Heart right ventricle (tissue), 16 donors: ENCODE data around the gene IGF2R. TPM values are rescaled to one million over a fixed set of nuclear protein-coding genes. Genes with fewer than 3 reads are reported as not detected.

ENCODE experiments used
- ATAC-seq, 8 donors: fragments of 200-7000 bp; cut with Tn5 transposase; one replicate each; pipeline ENCODE4 v1.9.1; 2020; ENCODE audit warnings: mild to moderate bottlenecking in 8 of 8, moderate library complexity in 8 of 8, moderate number of reproducible peaks in 1 of 8
- DNase-seq, 2 donors: peaks; one replicate each; pipeline ENCODE4 v3.0.0-alpha.2; 2020
- H3K27ac ChIP-seq, 10 donors: fragments of 200-600 bp; sonication (generic) in 2 of 10; one replicate each; pipeline versions ENCODE4 v1.5.0 to v1.8.0; 2020 to 2022; ENCODE audit warnings: mild to moderate bottlenecking in 3 of 10
- H3K27me3 ChIP-seq, 7 donors: fragments of 200-600 bp; one replicate each; pipeline ENCODE4 v1.8.0; 2021 to 2022; ENCODE audit warnings: mild to moderate bottlenecking in 2 of 7
- H3K36me3 ChIP-seq, 9 donors: fragments of 200-600 bp; sonication (generic) in 1 of 9; one replicate each; pipeline versions ENCODE4 v1.5.0 to v1.8.0; 2020 to 2022; ENCODE audit warnings: mild to moderate bottlenecking in 2 of 9
- H3K4me1 ChIP-seq, 9 donors: fragments of 200-600 bp; sonication (generic) in 1 of 9; one replicate each; pipeline versions ENCODE4 v1.5.0 to v1.8.0; 2020 to 2022; ENCODE audit warnings: mild to moderate bottlenecking in 4 of 9
- H3K4me3 ChIP-seq, 10 donors: fragments of 200-600 bp; sonication (generic) in 2 of 10; one replicate each; pipeline versions ENCODE4 v1.5.0 to v1.8.0; 2020 to 2022; ENCODE audit warnings: mild to moderate bottlenecking in 7 of 10, moderate library complexity in 2 of 10
- H3K9me3 ChIP-seq, 11 donors: fragments of 200-600 bp in 10 of 11; sonication (generic) in 2 of 11; one replicate each; pipeline versions ENCODE4 v1.5.0 to v1.8.0; 2013 to 2022; ENCODE audit warnings: mild to moderate bottlenecking in 2 of 11, control low read depth in 1 of 11, moderate library complexity in 1 of 11
- WGBS, 2 donors: extraction: QIAGEN DNeasy Blood & Tissue Kit; methylation state at CpG; one replicate each; pipeline ENCODE4 v1.1.7; 2013; ENCODE audit warnings: inconsistent platforms in 1 of 2; 5-methylcytosine and 5-hydroxymethylcytosine counted together
- intact Hi-C, 10 donors: fragments of 100-400 bp; cut with DNase I; formaldehyde crosslinking; loops; one replicate each; pipeline versions ENCODE4 v1.11.1 to v1.14.2; 2022
- polyA plus RNA-seq, 2 donors: library from polyadenylated mRNA; stranded (reverse); fragments of 200-250 nt; gene quantifications; one replicate each; pipeline ENCODE4 v1.2.3, GENCODE V29; 2013
- total RNA-seq, 10 donors: library from RNA; stranded (reverse); fragmentation: NEBNext Ultra II Directional in 3 of 10; extraction: Animal tissue kit (Norgen Biotek cat#: 25700) in 3 of 10; gene quantifications; one replicate each; pipeline versions ENCODE4 v1.2.1 to v1.2.4, GENCODE V29; 2021 to 2023
- TF ChIP-seq, protein P1 (sequence below), 9 donors: fragments of 200-600 bp; sonication (generic) in 2 of 9; IDR thresholded peaks; one replicate each; pipeline versions ENCODE4 v1.5.0 to v1.8.0; 2021 to 2022; ENCODE audit warnings: antibody characterized with exemption in 9 of 9, mild to moderate bottlenecking in 5 of 9, moderate library complexity in 1 of 9
- donor health status: Arrhythmogenic right ventricular cardiomyopathy.
- donor health status: ischemic (EF 13 %, LVEDD 7.1; RV severe dilation, severe dysfunction).
- donor health status: healthy with polysubstance abuse.
- donor health status: DM: no; HTN: yes; CAD: no.
- donor health status: DM: no; HTN: no; CAD: no.
- donor health status: ischemic (EF 25% LVEDD 6.9; RV normal size, moderate dysfunction).
- donor health status: ischemic (EF 25% LVEDD 5.7; RV mildly dilated, moderate dysfunction).
- donor health status: healthy.
- donor health status: DM: yes; HTN: yes; CAD: no.
- donor health status: Ischemic cardiomyopathy.
- donor health status: ischemic (EF 35%, LVEDD 5.7; RV mildly dilated, moderate dysfunction).
- donor health status: nonischemic (EF 11% LVEDD 7.7; RV severe dilation, severe dysfunction).
- donor health status: DM: yes; HTN: yes; CAD: no.
- donor health status: PGD.
- donor health status: ischemic (EF 29% LVEDD 5.4; RV normal size, mild dysfunction).
- donor health status: nonischemic (EF 23%, LVEDD 6.1; RV moderate dilation, normal function).

IGF2R gene
- total and polyA plus RNA-seq, 12 donors = 13.7 to 95.6 (median 70.2) TPM

DNA sequence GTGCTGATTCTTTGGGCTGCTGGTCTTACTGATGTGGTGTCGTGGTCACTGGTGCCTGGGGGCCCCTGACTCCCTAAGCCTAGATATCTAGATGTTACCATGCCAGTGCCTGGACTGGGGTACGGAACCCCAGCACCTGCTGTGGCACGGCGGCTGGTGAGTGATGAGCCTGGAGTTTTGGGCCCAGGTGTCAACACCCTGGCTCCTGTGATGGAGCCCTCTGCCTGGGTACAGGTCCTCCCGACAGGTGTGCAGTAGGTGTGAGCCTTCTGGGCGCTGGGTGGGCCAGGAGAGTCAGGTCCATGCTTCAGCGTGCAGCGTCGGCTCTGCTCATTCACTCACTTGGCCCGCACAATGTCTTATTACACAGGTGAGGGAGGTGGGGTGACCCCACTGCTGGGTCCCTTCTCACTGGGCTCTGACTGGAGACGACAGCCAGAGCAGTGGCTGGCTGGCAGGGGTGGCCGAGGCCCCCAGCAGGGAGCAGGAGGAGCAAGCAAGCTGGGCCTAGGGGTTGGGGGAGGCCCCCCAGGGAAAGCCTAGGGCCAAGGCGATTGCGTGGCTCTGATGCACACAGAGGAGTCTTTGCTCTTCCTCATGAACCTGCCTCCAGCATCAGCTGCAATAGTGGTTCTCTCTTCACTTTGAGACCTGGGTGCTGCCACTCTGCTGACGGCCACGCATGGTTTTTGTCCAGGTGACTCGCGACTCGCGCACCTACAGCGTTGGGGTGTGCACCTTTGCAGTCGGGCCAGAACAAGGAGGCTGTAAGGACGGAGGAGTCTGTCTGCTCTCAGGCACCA, 110.2 kb downstream of the IGF2R start:
- H3K4me1 ChIP-seq = no peaks in the 10 kb centered on the region

DNA sequence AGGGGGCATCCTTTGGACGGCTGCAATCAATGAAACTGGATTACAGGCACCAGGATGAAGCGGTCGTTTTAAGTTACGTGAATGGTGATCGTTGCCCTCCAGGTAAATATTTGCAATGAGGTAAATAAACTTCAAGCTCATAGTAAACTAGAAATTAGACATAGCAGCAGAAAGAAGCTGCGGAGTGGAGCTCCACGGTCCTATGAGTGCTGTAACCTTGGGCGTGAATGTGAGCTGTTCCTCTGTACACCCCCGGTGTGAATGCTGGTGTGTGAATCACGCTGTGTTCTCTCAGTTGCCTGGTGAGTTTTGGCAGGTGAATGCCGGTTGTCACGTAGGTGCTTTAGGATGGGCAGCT, 110.8 kb downstream of the IGF2R start:
- WGBS, 2 donors = 98% methylated on average over 12 of the region's 12 CpGs
- intact Hi-C loops = loop anchor here in 2 of 10 donors (10.0 kb wide), 2 partner anchors 205 to 215 kb away; no protein-coding TSS in a partner anchor

More for the DNA sequence above, 110.2 kb downstream of the IGF2R start:
- Histone ChIP-seq H3K27ac (no peak overlapping the region), H3K9me3 (no peaks in the 10 kb centered on the region), H3K36me3 (peaks cover 0 to 100% (median 77%) of the 10 kb centered on the region in 9 donors), H3K27me3 (no peaks in the 10 kb centered on the region), H3K4me3 (no peak overlapping the region)
- TF ChIP-seq, protein P1, sequence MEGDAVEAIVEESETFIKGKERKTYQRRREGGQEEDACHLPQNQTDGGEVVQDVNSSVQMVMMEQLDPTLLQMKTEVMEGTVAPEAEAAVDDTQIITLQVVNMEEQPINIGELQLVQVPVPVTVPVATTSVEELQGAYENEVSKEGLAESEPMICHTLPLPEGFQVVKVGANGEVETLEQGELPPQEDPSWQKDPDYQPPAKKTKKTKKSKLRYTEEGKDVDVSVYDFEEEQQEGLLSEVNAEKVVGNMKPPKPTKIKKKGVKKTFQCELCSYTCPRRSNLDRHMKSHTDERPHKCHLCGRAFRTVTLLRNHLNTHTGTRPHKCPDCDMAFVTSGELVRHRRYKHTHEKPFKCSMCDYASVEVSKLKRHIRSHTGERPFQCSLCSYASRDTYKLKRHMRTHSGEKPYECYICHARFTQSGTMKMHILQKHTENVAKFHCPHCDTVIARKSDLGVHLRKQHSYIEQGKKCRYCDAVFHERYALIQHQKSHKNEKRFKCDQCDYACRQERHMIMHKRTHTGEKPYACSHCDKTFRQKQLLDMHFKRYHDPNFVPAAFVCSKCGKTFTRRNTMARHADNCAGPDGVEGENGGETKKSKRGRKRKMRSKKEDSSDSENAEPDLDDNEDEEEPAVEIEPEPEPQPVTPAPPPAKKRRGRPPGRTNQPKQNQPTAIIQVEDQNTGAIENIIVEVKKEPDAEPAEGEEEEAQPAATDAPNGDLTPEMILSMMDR (IDR thresholded peaks at IDR 0.05) = no peak
- 98% methylated on average over 23 of the region's 23 CpGs for WGBS, 2 donors
- DNase-seq = no peak
- intact Hi-C loops = loop anchor here in 2 of 10 donors (10.0 kb wide), 2 partner anchors 204 to 214 kb away; no protein-coding TSS in a partner anchor
- peak in 1 of 8 donors; percentile 22 for ATAC-seq

DNA sequence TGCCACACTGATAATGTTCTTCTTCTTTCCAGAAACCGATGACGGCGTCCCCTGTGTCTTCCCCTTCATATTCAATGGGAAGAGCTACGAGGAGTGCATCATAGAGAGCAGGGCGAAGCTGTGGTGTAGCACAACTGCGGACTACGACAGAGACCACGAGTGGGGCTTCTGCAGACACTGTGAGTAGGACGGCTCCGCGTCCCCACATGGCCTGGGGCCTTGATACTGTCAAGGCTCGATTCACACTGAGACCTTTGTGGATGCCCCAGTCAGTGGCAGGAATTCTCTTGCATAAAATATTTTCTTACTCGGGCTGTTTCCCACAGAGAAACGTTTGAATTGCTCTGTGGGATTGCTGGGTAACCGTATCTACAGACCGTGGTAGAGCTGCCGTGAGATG, 111.2 kb downstream of the IGF2R start:
- no peak for ATAC-seq
- peaks cover 3 to 100% (median 79%) of the 10 kb centered on the region in 9 donors for H3K36me3 ChIP-seq
- TF ChIP-seq, protein P1 (IDR thresholded peaks at IDR 0.05) = no peak

More for the DNA sequence above, 110.8 kb downstream of the IGF2R start:
- Histone ChIP-seq H3K27me3 (no peaks in the 10 kb centered on the region), H3K36me3 (peaks cover 3 to 100% (median 77%) of the 10 kb centered on the region in 9 donors), H3K4me3 (no peak overlapping the region), H3K4me1 (no peaks in the 10 kb centered on the region), H3K9me3 (no peaks in the 10 kb centered on the region), H3K27ac (no peak overlapping the region)
- ATAC-seq (no peak), DNase-seq (no peak)
- TF ChIP-seq, protein P1 (IDR thresholded peaks at IDR 0.05) = no peak

DNA sequence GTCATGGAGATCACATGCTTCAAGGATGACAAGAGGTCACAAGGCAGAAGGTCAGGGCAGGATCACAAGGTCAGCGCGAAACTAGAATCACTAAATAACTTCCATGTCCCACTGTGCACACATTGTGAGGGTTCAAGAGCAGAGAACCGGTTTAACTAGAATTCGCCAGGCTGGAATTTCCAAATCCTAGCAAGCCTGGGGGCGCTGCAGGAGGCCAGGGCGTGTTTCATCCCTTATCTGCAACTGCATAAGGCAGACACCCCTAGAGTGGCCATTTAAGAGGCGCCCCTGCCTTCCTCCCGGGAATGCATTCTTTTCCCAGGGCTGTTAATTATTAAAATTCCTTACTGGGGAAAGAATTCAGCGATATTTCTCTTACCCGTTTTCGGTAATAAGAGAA, 112.5 kb downstream of the IGF2R start:
- Histone ChIP-seq H3K36me3 (peaks cover 3 to 100% (median 77%) of the 10 kb centered on the region in 9 donors), H3K4me1 (no peaks in the 10 kb centered on the region), H3K9me3 (no peaks in the 10 kb centered on the region), H3K27ac (no peak overlapping the region), H3K27me3 (no peaks in the 10 kb centered on the region), H3K4me3 (no peak overlapping the region)
- intact Hi-C loops = no loop called here
- DNase-seq (no peak), ATAC-seq (no peak)
- WGBS, 2 donors = 93 to 95% methylated on average over 11 of the region's 11 CpGs
- TF ChIP-seq, protein P1 (IDR thresholded peaks at IDR 0.05) = no peak

More for the DNA sequence above, 111.2 kb downstream of the IGF2R start:
- 96 to 97% methylated on average over 17 of the region's 17 CpGs for WGBS, 2 donors
- DNase-seq = no peak
- Histone ChIP-seq H3K27me3 (no peaks in the 10 kb centered on the region), H3K9me3 (no peaks in the 10 kb centered on the region), H3K4me3 (no peak overlapping the region), H3K4me1 (no peaks in the 10 kb centered on the region), H3K27ac (no peak overlapping the region)
- intact Hi-C loops = no loop called here
